ENCODE data around the gene HAPSTR1.
"Not testable (repeated sequence)": the region's sequence is repeated elsewhere in the genome, so short reads cannot be mapped to it uniquely, and the experiment has no call there.

The HAPSTR1 gene

GRCh38 chr16:9072806-9073341 lies 18.6 kb upstream of the HAPSTR1 start:
- DNase-seq, result no peak

- no peak for DNase-seq
Measured at GRCh38 chr16:9075299-9076071, 16.0 kb upstream of the HAPSTR1 start.

GRCh38 chr16:9077091-9077809 lies 14.2 kb upstream of the HAPSTR1 start:
- no peak for DNase-seq

GRCh38 chr16:9078467-9079429 lies 12.7 kb upstream of the HAPSTR1 start:
- DNase-seq, result not testable (repeated sequence)

- DNase-seq, result no peak
Measured at GRCh38 chr16:9079430-9079812, 12.0 kb upstream of the HAPSTR1 start.

- DNase-seq, result no peak
Measured at GRCh38 chr16:9081158-9081557, 10.3 kb upstream of the HAPSTR1 start.

- no peak for DNase-seq
Measured at GRCh38 chr16:9081843-9082242, 9.6 kb upstream of the HAPSTR1 start.

GRCh38 chr16:9082422-9082821 lies 9.0 kb upstream of the HAPSTR1 start:
- DNase-seq, result no peak

GRCh38 chr16:9087733-9088132 lies 3.7 kb upstream of the HAPSTR1 start:
- DNase-seq, result not testable (repeated sequence)

- DNase-seq, result no peak
Measured at GRCh38 chr16:9088848-9089247, 2.6 kb upstream of the HAPSTR1 start.

GRCh38 chr16:9089660-9090059 lies 1.8 kb upstream of the HAPSTR1 start:
- DNase-seq, result no peak

GRCh38 chr16:9090101-9090959 lies 1.1 kb upstream of the HAPSTR1 start:
- DNase-seq, result no peak

- peak; percentile 29 for DNase-seq
Measured at GRCh38 chr16:9091867-9092281, 430 bp downstream of the HAPSTR1 start.

- DNase-seq, result peak; percentile 31
Measured at GRCh38 chr16:9092282-9092977, 986 bp downstream of the HAPSTR1 start.

GRCh38 chr16:9092978-9093344 lies 1.5 kb downstream of the HAPSTR1 start:
- peak; percentile 31 for DNase-seq

GRCh38 chr16:9094011-9094846 lies 2.8 kb downstream of the HAPSTR1 start:
- DNase-seq, result no peak

GRCh38 chr16:9095171-9095570 lies 3.7 kb downstream of the HAPSTR1 start:
- DNase-seq, result no peak

- no peak for DNase-seq
Measured at GRCh38 chr16:9095656-9096397, 4.4 kb downstream of the HAPSTR1 start.

GRCh38 chr16:9096416-9096952 lies 5.0 kb downstream of the HAPSTR1 start:
- DNase-seq, result no peak
